NCI-H2107 treated with DMSO at 0.1 percent for 48 hours (cell line): Measurements from ENCODE around the gene TMC6.

Experiments used
- DNase-seq: peaks from one replicate; lab custom pipeline; 2025; ENCODE audit not compliant: unreplicated experiment; lab: John Stamatoyannopoulos, UW

The TMC6 gene

GRCh38 chr17:78111727-78112517 is 16.6 kb downstream of the TMC6 start:
- DNase-seq = no peak

GRCh38 chr17:78111016-78111726 is 17.4 kb downstream of the TMC6 start:
- no peak for DNase-seq

- no peak for DNase-seq
These were observed 18.1 kb downstream of the TMC6 start for GRCh38 chr17:78110363-78111015.

- DNase-seq = no peak
These were observed 19.1 kb downstream of the TMC6 start for GRCh38 chr17:78109489-78109761.

- no peak for DNase-seq
These were observed 19.6 kb downstream of the TMC6 start for GRCh38 chr17:78108726-78109488.

- DNase-seq = no peak
These were observed 20.4 kb downstream of the TMC6 start for GRCh38 chr17:78107976-78108725.

GRCh38 chr17:78107457-78107856 is 21.1 kb downstream of the TMC6 start:
- no peak for DNase-seq

GRCh38 chr17:78106211-78106610 is 22.3 kb downstream of the TMC6 start:
- no peak for DNase-seq

- no peak for DNase-seq
These were observed 23.0 kb downstream of the TMC6 start for GRCh38 chr17:78105551-78105950.

GRCh38 chr17:78105101-78105500 is 23.5 kb downstream of the TMC6 start:
- DNase-seq = no peak

- DNase-seq = no peak
These were observed 24.0 kb downstream of the TMC6 start for GRCh38 chr17:78104540-78104941.

- no peak for DNase-seq
These were observed 25.2 kb downstream of the TMC6 start for GRCh38 chr17:78103311-78103710.

GRCh38 chr17:78101542-78101941 is 27.0 kb downstream of the TMC6 start:
- no peak for DNase-seq

- no peak for DNase-seq
These were observed 27.4 kb downstream of the TMC6 start for GRCh38 chr17:78101112-78101511.

- DNase-seq = no peak
These were observed 32.5 kb downstream of the TMC6 start for GRCh38 chr17:78096093-78096492.

- no peak for DNase-seq
These were observed 33.5 kb downstream of the TMC6 start for GRCh38 chr17:78095035-78095434.

- no peak for DNase-seq
These were observed 35.7 kb downstream of the TMC6 start for GRCh38 chr17:78092794-78093324.

GRCh38 chr17:78089576-78090281 is 38.8 kb downstream of the TMC6 start:
- no peak for DNase-seq

GRCh38 chr17:78088529-78088928 is 40.0 kb downstream of the TMC6 start:
- no peak for DNase-seq

- DNase-seq = no peak
These were observed 41.8 kb downstream of the TMC6 start for GRCh38 chr17:78086740-78087139.
